AG09319 (cell line): ENCODE results near the gene FCER1A.

ENCODE experiments used
- DNase-seq: peaks from one replicate; pipeline ENCODE4 v3.0.0-alpha.2; 2010; ENCODE audit warnings: low read depth; ENCODE audit errors: extremely low read depth
- TF ChIP-seq, protein P1 (sequence below): IDR thresholded peaks from 2 replicates; pipeline ENCODE4 v1.5.1; 2011; ENCODE audit warnings: low read depth, mild to moderate bottlenecking, inconsistent platforms, low read length, moderate library complexity

The FCER1A gene

GRCh38 chr1:159352436-159352835 lies 50.3 kb downstream of the FCER1A start:
- no peak for DNase-seq
- TF ChIP-seq, protein P1, sequence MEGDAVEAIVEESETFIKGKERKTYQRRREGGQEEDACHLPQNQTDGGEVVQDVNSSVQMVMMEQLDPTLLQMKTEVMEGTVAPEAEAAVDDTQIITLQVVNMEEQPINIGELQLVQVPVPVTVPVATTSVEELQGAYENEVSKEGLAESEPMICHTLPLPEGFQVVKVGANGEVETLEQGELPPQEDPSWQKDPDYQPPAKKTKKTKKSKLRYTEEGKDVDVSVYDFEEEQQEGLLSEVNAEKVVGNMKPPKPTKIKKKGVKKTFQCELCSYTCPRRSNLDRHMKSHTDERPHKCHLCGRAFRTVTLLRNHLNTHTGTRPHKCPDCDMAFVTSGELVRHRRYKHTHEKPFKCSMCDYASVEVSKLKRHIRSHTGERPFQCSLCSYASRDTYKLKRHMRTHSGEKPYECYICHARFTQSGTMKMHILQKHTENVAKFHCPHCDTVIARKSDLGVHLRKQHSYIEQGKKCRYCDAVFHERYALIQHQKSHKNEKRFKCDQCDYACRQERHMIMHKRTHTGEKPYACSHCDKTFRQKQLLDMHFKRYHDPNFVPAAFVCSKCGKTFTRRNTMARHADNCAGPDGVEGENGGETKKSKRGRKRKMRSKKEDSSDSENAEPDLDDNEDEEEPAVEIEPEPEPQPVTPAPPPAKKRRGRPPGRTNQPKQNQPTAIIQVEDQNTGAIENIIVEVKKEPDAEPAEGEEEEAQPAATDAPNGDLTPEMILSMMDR, result no peak
